DOHH2 (cell line): ENCODE data around the gene KAT6B.

Experiments used
- CTCF ChIP-seq: fragments of 200-600 bp; sonication (generic); IDR thresholded peaks from one replicate; pipeline ENCODE4 v1.5.1; 2014; ENCODE audit warnings: antibody characterized with exemption, mild to moderate bottlenecking, low read depth, low read length; ENCODE audit not compliant: poor library complexity, severe bottlenecking
- EZH2phosphoT487 ChIP-seq: fragments of 200-600 bp; sonication (generic); IDR thresholded peaks from 2 replicates; pipeline ENCODE4 v1.6.1; 2017; ENCODE audit warnings: borderline replicate concordance, mild to moderate bottlenecking, antibody characterized with exemption, low read length, moderate library complexity, mixed read lengths

- TF ChIP-seq CTCF (no peak), EZH2phosphoT487 (no peak)
Observed at GRCh38 chr10:74822521-74823089, 3.8 kb upstream of the KAT6B start.
